Spleen (tissue), 7 donors: ENCODE data around the gene ATL2.

Experiments used
- POLR2A ChIP-seq, 3 donors: fragments of 450-650 bp; IDR thresholded peaks; one replicate each; pipeline ENCODE4 v1.5.1; 2017; ENCODE audit warnings: antibody characterized with exemption in 3 of 3, mild to moderate bottlenecking in 1 of 3
- POLR2AphosphoS5 ChIP-seq, 3 donors: sonication (generic); formaldehyde crosslinking; IDR thresholded peaks; one replicate each; pipeline ENCODE4 v1.5.1; 2017; ENCODE audit warnings: antibody characterized with exemption in 3 of 3
- TF ChIP-seq, protein P1 (sequence below), 11 experiments: fragments of 200-600 bp in 7 of 11; fragments of 450-650 bp in 4 of 11; sonication (generic) in 4 of 11; IDR thresholded peaks in 8 of 11; conservative IDR thresholded peaks in 3 of 11; 1 replicate in 7 of 11; 2 replicates in 4 of 11; pipeline versions ENCODE4 v1.4.0 to v1.8.0; 2016 to 2021; ENCODE audit warnings: antibody characterized with exemption in 11 of 11, inconsistent platforms in 4 of 11, mild to moderate bottlenecking in 1 of 11
- donor health status: DM: no; HTN: no; CAD: no; lungs with moderate emphysema.
- donor health status: DM: no; HTN: no; CAD: no.
- donor health status: DM: no; HTN: no; CAD: no.

- TF ChIP-seq, protein P1, sequence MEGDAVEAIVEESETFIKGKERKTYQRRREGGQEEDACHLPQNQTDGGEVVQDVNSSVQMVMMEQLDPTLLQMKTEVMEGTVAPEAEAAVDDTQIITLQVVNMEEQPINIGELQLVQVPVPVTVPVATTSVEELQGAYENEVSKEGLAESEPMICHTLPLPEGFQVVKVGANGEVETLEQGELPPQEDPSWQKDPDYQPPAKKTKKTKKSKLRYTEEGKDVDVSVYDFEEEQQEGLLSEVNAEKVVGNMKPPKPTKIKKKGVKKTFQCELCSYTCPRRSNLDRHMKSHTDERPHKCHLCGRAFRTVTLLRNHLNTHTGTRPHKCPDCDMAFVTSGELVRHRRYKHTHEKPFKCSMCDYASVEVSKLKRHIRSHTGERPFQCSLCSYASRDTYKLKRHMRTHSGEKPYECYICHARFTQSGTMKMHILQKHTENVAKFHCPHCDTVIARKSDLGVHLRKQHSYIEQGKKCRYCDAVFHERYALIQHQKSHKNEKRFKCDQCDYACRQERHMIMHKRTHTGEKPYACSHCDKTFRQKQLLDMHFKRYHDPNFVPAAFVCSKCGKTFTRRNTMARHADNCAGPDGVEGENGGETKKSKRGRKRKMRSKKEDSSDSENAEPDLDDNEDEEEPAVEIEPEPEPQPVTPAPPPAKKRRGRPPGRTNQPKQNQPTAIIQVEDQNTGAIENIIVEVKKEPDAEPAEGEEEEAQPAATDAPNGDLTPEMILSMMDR (IDR thresholded peaks at IDR 0.05 in 8 of 11, conservative IDR thresholded peaks at IDR 0.05 in 3 of 11): no peak
- TF ChIP-seq POLR2A (IDR thresholded peaks at IDR 0.05) (no peak), POLR2AphosphoS5 (IDR thresholded peaks at IDR 0.05) (no peak)
These were observed 33.9 kb downstream of the ATL2 start for GRCh38 chr2:38343212-38343611.
